ENCODE results near the gene UBE2S. TPM values are rescaled to one million over a fixed set of nuclear protein-coding genes. Genes with fewer than 3 reads are reported as not detected.

The UBE2S gene
- total and polyA plus RNA-seq, 2 donors (not counting 1 experiment from before 2014, with no cell fraction given), result 20.6 to 72.7 TPM

DNA sequence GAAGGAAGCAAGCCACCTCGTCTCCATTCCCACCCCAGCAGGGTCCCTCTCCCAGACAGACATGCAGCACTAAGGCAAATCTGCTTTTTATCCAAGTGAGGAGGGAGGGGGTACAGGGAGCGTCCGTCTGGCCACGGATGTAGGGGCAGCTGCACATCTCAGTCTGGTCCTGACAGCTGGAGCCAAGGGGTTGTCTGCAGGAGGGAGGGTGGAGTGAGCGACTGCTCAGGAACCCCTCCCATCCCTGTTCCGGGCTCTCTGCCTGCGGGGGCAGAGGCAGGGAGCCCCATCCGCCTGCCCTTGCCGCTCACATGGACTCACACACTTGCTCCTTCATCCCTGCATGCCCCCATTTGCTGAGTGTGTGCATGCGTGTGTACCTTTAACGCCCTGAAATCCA, 28.4 kb downstream of the UBE2S start:
- ATAC-seq (ENCODE audit: low read depth), result no peak
- 89% methylated on average over 9 of the region's 11 CpGs for WGBS (ENCODE audit: insufficient coverage)
- H3K27me3 Mint-ChIP-seq, result peaks cover 5% of the 10 kb centered on the region
- no peak overlapping the region for H3K4me3 ChIP-seq (ENCODE audit: control extremely low read depth in 1 of 5, extremely low read depth in 1 of 5, insufficient read depth in 1 of 5, low read depth in 2 of 5, low read length in 4 of 5)
- TF ChIP-seq, protein P1, sequence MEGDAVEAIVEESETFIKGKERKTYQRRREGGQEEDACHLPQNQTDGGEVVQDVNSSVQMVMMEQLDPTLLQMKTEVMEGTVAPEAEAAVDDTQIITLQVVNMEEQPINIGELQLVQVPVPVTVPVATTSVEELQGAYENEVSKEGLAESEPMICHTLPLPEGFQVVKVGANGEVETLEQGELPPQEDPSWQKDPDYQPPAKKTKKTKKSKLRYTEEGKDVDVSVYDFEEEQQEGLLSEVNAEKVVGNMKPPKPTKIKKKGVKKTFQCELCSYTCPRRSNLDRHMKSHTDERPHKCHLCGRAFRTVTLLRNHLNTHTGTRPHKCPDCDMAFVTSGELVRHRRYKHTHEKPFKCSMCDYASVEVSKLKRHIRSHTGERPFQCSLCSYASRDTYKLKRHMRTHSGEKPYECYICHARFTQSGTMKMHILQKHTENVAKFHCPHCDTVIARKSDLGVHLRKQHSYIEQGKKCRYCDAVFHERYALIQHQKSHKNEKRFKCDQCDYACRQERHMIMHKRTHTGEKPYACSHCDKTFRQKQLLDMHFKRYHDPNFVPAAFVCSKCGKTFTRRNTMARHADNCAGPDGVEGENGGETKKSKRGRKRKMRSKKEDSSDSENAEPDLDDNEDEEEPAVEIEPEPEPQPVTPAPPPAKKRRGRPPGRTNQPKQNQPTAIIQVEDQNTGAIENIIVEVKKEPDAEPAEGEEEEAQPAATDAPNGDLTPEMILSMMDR (IDR thresholded peaks at IDR 0.05), result no peak
- no peak for TF ChIP-seq EZH2 (IDR thresholded peaks at IDR 0.05; ENCODE audit: borderline replicate concordance, insufficient read depth, low read depth, low read length, poor library complexity, severe bottlenecking)
- H3K79me2 ChIP-seq (ENCODE audit: control insufficient read depth, insufficient read depth, low read length), result peaks cover 11% of the 10 kb centered on the region
- no peaks in the 10 kb centered on the region for H3K9me3 Mint-ChIP-seq (ENCODE audit: insufficient read depth)
- no peaks in the 10 kb centered on the region for H3K36me3 ChIP-seq (replicated peaks in 1 of 2; ENCODE audit: control extremely low read depth in 1 of 2, control insufficient read depth in 1 of 2, extremely low read depth in 1 of 2, insufficient read depth in 2 of 2, low read length in 1 of 2)
- peaks cover 6 to 11% of the 10 kb centered on the region in 2 donors for H3K4me1 ChIP-seq (ENCODE audit: control insufficient read depth in 2 of 2, insufficient read depth in 2 of 2, low read length in 2 of 2)
- H3K4me2 ChIP-seq (replicated peaks; ENCODE audit: low read depth, low read length, poor library complexity, severe bottlenecking), result no peak overlapping the region
- peaks cover 10% of the 10 kb centered on the region for H3K4me1 Mint-ChIP-seq
- POLR2A ChIA-PET, result interaction anchor here (0.6 kb wide), 1 partner anchor 248 kb away, joined by 6 read pairs; no protein-coding TSS in a partner anchor
- H3K27ac Mint-ChIP-seq, result no peak overlapping the region
- no peak overlapping the region for H2AFZ ChIP-seq (ENCODE audit: insufficient read depth, low read depth, low read length, poor library complexity, severe bottlenecking)
- no peak overlapping the region for H3K27ac ChIP-seq (ENCODE audit: low read length in 2 of 2)
- peaks cover 0 to 23% (median 10%) of the 10 kb centered on the region in 4 experiments for H3K27me3 ChIP-seq (replicated peaks in 1 of 4; ENCODE audit: control extremely low read depth in 1 of 4, control insufficient read depth in 3 of 4, insufficient read depth in 4 of 4, low read length in 3 of 4)
- no peak overlapping the region for H3K4me3 Mint-ChIP-seq
- no peaks in the 10 kb centered on the region for H3K9me3 ChIP-seq (ENCODE audit: control extremely low read depth in 1 of 3, control insufficient read depth in 2 of 3, insufficient read depth in 1 of 3, low read length in 2 of 3)
- peaks cover 6% of the 10 kb centered on the region for H4K20me1 ChIP-seq (ENCODE audit: control insufficient read depth, insufficient read depth, low read length, poor library complexity, severe bottlenecking)
- CTCF ChIA-PET, result no interaction called here
- H3K9ac ChIP-seq (ENCODE audit: low read length), result no peak overlapping the region
- intact Hi-C loops (cut with micrococcal nuclease), result no loop called here
- DNase-seq, result no peak

DNA sequence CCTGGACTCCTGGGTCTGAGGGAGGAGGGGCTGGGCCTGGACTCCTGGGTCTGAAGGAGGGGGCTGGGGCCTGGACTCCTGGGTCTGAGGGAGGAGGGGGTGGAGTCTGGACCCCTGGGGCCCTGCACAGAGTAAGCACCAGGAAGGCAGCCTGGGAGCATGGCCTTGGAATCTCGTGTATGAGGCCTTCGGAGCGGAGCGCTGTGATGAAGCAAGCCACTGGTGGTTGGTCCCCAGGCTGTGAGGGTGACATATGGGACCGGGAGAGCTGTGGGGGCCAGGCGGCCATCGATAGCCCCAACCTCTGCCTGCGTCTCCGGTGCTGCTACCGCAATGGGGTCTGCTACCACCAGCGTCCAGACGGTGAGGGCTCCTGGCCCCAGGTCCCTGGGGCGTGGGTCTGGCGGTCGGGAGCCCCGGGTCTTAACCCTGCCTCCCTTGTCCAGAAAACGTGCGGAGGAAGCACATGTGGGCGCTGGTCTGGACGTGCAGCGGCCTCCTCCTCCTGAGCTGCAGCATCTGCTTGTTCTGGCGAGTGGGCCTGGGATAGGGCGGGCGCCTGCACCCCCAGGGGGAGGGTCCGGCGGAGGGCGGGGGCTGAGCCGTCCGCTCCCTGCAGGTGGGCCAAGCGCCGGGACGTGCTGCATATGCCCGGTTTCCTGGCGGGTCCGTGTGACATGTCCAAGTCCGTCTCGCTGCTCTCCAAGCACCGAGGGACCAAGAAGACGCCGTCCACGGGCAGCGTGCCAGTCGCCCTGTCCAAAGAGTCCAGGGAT, 30.0 kb downstream of the UBE2S start:
- H3K4me1 ChIP-seq (ENCODE audit: control insufficient read depth in 2 of 2, insufficient read depth in 2 of 2, low read length in 2 of 2), result peaks cover 0 to under 1% of the 10 kb centered on the region in 2 donors
- H3K9me3 ChIP-seq (ENCODE audit: control extremely low read depth in 1 of 3, control insufficient read depth in 2 of 3, insufficient read depth in 1 of 3, low read length in 2 of 3), result peaks cover 0 to 7% (median 0%) of the 10 kb centered on the region in 3 donors
- ChIA-PET CTCF (no interaction called here), POLR2A (no interaction called here)
- peaks cover 10% of the 10 kb centered on the region for H3K79me2 ChIP-seq (ENCODE audit: control insufficient read depth, insufficient read depth, low read length)
- H3K27ac ChIP-seq (ENCODE audit: low read length in 2 of 2), result no peak overlapping the region
- ATAC-seq (ENCODE audit: low read depth) (no peak), DNase-seq (no peak)
- H3K27me3 ChIP-seq (replicated peaks in 1 of 4; ENCODE audit: control extremely low read depth in 1 of 4, control insufficient read depth in 3 of 4, insufficient read depth in 4 of 4, low read length in 3 of 4), result peaks cover 0 to 38% (median 13%) of the 10 kb centered on the region in 4 experiments
- 62% methylated on average over 43 of the region's 43 CpGs for WGBS (ENCODE audit: insufficient coverage)
- no peak for TF ChIP-seq EZH2 (IDR thresholded peaks at IDR 0.05; ENCODE audit: borderline replicate concordance, insufficient read depth, low read depth, low read length, poor library complexity, severe bottlenecking)
- TF ChIP-seq, protein P1 (IDR thresholded peaks at IDR 0.05), result no peak
- Mint-ChIP-seq H3K27ac (no peak overlapping the region), H3K4me1 (peaks cover 4% of the 10 kb centered on the region), H3K4me3 (no peak overlapping the region), H3K27me3 (peaks cover 11% of the 10 kb centered on the region), H3K9me3 (ENCODE audit: insufficient read depth) (no peaks in the 10 kb centered on the region)
- H2AFZ ChIP-seq (ENCODE audit: insufficient read depth, low read depth, low read length, poor library complexity, severe bottlenecking), result no peak overlapping the region
- intact Hi-C loops (cut with micrococcal nuclease), result no loop called here
- no peaks in the 10 kb centered on the region for H3K36me3 ChIP-seq (replicated peaks in 1 of 2; ENCODE audit: control extremely low read depth in 1 of 2, control insufficient read depth in 1 of 2, extremely low read depth in 1 of 2, insufficient read depth in 2 of 2, low read length in 1 of 2)
- no peaks in the 10 kb centered on the region for H4K20me1 ChIP-seq (ENCODE audit: control insufficient read depth, insufficient read depth, low read length, poor library complexity, severe bottlenecking)
- no peak overlapping the region for H3K4me2 ChIP-seq (replicated peaks; ENCODE audit: low read depth, low read length, poor library complexity, severe bottlenecking)
- no peak overlapping the region for H3K9ac ChIP-seq (ENCODE audit: low read length)
- H3K4me3 ChIP-seq (ENCODE audit: control extremely low read depth in 1 of 5, extremely low read depth in 1 of 5, insufficient read depth in 1 of 5, low read depth in 2 of 5, low read length in 4 of 5), result no peak overlapping the region
